GM18870 (cell line): ENCODE measurements around the gene ZNF862.
"Not testable (repeated sequence)": the region's sequence is repeated elsewhere in the genome, so short reads cannot be mapped to it uniquely, and the experiment has no call there.

Experiments used
- ATAC-seq: cut with Tn5 transposase; IDR thresholded peaks from one replicate; pipeline ENCODE4 v1.9.1; 2021; ENCODE audit warnings: moderate library complexity; ENCODE audit not compliant: unreplicated experiment

ZNF862 gene

DNA sequence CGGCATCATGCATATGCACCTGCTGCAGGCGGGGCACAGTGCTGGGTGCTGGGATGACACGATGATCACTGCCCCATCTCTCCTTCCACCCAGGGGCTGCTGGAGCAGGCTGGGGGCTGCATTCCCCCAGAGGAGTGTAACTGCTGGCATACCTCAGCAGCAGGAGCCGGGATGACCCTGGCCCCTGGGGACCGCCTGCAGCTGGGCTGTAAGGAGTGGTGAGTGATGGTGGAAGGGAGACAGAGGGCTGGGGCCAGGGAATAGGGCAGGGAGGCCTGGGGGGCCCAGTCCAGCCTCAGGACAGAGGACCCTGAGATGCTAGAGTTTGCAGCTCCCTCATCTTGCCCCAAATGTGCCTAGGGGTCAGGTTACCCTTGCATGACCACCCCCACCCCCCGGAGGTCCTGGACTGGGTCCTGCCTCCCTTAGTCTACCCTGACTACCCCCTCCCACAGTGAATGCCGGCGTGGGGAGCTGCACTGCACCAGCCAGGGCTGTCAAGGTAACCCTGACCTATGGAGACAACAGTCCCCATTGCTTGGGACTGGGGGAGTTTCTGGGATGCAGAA, 14.5 kb upstream of the ZNF862 start:
- ATAC-seq = no peak

DNA sequence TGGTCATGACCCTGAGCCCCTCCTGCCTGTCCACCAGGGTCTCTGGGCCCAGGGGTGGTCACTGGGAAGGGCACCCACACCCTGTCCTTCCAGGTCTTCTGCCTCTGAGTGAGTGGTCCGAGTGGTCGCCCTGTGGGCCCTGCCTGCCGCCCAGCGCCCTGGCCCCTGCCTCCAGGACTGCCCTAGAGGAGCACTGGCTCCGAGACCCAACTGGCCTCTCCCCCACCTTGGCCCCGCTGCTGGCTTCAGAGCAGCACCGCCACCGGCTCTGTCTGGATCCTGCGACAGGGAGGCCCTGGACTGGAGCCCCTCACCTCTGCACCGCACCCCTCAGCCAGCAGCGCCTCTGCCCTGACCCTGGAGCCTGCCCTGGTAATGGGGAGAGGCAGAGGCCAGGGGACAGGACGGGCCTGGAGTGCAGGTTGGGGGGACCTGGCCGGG, 13.9 kb upstream of the ZNF862 start:
- no peak for ATAC-seq

- ATAC-seq = no peak
Observed at GRCh38 chr7:149824748-149825566, 13.2 kb upstream of the ZNF862 start.

GRCh38 chr7:149825567-149826343, 12.4 kb upstream of the ZNF862 start:
- no peak for ATAC-seq

GRCh38 chr7:149826344-149827088, 11.7 kb upstream of the ZNF862 start:
- no peak for ATAC-seq

DNA sequence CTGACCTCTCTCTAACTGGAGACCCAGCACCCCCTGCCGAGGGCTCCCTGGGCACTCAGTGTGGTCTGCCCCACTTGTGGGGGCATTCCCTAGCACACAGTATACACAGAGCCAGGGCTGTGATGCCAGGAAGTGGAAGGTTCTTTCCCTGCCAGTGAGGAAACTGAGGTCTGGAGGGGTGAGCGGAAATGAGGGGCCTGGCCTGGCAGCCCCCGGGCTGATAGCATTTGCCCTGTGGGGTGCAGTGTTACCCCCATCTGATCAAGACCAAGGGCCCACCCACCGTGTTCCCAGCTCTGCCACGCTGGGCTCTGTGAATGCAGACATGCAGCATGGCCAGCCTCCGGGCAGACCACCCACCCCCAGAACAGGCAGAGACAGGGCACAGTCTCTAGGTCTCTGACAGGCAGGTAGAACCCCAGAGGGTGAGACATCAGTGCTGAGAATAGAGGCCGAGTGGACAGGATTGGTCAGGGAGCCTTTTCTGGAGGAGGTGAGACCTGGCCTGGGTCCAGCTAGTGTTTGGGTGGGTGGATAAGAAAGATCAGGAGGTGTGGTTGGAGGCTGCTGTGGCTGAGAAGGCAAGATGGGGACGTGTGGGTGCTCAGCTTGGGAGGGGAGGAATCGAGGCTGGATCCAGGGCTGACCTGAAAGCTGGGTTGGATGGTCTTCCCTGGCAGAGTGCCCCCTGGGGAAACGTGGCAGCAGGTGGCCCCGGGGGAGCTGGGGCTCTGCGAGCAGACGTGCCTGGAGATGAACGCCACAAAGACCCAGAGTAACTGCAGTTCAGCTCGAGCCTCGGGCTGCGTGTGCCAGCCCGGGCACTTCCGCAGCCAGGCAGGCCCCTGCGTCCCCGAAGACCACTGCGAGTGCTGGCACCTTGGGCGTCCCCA, 10.8 kb upstream of the ZNF862 start:
- no peak for ATAC-seq

- no peak for ATAC-seq
Observed at GRCh38 chr7:149828357-149829309, 9.5 kb upstream of the ZNF862 start.

DNA sequence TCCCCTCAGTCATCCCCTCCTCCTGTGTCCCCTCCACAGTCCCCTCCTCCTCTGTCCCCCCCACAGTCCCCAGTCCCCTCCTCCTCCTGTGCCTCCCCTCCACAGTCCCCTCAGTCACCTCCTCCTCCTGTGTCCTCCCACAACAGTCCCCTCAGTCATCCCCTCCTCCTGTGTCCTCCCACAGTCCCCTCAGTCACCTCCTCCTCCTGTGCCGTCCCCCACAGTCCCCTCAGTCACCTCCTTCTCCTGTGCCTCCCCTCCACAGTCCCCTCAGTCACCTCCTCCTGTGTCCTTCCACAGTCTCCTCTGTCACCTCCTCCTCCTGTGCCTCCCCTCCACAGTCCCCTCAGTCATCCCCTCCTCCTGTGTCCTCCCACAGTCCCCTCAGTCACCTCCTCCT, 7.6 kb upstream of the ZNF862 start:
- not testable (repeated sequence) for ATAC-seq

DNA sequence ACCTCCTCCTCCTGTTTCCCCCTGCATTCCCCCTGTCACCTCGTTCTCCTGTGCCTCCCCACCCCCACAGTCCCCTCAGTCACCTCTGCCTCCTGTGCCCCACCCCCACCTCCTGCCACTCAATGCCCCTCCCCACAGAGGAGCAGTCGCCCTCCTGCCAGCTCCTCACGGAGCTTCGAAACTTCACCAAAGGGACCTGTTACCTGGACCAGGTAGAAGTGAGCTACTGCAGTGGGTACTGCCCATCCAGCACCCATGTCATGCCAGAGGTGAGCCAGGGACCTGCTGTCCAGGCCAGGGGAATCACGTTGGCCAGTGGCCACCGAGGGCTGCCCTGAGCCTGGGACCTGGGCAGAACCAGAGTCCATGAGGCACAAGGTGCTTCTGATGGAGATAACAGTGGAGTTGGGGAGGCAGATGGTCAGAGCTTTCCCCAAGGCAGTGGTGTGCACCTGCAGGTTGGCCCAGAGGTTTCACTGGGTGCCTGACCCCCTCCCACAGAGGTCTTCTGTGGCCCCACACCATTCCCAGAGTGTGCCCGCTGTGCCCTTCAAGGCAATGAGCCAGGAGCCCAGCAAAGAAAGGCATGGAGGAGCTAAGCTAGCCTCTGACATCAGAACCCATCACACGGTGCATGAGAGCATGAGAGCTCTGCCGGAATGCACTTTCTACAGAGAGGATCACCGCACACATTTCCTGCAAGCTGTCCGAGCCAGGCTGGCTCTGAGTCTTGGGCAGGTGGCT, 7.0 kb upstream of the ZNF862 start:
- no peak for ATAC-seq

DNA sequence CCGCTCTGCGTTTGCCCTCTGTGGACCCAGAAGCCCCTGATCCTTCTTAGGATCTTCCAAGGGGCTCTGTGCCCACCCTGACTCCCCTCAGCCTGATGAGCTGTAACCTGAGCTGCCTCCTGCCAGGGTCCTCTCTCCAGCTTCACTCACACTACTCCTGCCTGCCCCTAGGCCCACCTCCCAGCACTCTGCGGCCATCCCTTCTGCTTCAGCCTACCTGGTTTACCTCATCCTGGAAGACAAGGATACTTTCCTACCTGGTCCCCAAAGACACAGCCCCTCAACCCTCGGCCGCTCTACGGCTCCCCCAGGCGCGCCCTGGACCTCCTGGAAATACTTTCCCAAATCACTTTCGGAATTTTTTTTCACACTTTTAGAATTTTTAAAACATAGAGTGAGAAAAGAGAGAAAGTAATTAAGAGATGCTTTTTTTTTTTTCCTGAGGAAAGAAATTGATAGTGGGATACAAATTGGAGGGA, 6.4 kb upstream of the ZNF862 start:
- no peak for ATAC-seq

GRCh38 chr7:149832332-149833041, 5.7 kb upstream of the ZNF862 start:
- ATAC-seq = no peak

GRCh38 chr7:149833495-149834130, 4.6 kb upstream of the ZNF862 start:
- ATAC-seq = no peak

DNA sequence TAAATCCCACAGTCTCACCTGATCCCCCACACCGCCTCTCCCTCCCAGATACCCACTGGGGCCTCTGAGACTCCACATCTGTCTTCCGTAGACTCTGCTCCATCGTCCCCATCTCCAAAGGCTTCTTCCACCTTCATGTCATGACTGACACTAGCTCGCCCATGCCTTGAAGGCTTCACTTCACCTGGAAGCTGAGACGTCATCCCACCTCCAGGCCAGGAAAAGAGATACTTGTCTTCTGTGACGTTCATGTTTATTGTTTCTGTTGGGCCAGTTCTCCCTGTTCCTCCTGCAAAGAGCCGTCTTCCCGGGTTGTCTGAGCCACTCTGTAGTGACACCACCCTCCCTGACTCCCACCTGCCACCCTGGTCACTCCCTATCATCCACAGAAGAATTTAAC, 3.6 kb upstream of the ZNF862 start:
- no peak for ATAC-seq

DNA sequence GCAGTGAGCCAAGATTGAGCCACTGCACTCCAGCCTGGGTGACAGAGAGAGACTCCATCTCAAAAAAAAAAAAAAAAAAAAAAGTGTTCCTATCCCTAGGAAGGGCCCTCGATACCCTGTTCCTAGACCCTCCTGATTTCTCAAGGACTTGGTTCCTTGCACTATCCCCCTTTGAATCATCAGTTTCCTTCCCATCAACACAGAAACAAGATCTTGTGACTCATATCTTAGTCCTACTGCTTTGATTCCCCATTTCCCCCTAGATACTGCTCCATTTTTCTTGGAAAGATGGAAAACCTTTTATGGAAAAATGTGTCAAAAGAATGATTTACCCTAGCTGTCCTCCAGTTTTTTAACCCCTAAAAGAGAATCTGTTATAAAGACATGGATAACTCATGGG, 1.7 kb upstream of the ZNF862 start:
- ATAC-seq = no peak

GRCh38 chr7:149837564-149838223, 481 bp upstream of the ZNF862 start:
- no peak for ATAC-seq

- ATAC-seq = no peak
Observed at GRCh38 chr7:149838992-149839408, 825 bp downstream of the ZNF862 start.

- ATAC-seq = no peak
Observed at GRCh38 chr7:149839933-149840332, 1.8 kb downstream of the ZNF862 start.
